H1 (cell line): ENCODE measurements around the gene FGF5. TPM values are rescaled to one million over a fixed set of nuclear protein-coding genes. Genes with fewer than 3 reads are reported as not detected.

ENCODE experiments used
- ATF2 ChIP-seq: IDR thresholded peaks from 2 replicates; pipeline ENCODE4 v1.6.1; 2012; ENCODE audit warnings: low read length, inconsistent platforms
- CBX8 ChIP-seq: fragments of 300-800, 300-1000 bp; sonication (generic); IDR thresholded peaks from 2 replicates; pipeline ENCODE4 v1.7.1; 2016; ENCODE audit warnings: low read depth, low read length, borderline replicate concordance
- CEBPB ChIP-seq: IDR thresholded peaks from 2 replicates; pipeline ENCODE4 v1.6.1; 2012; ENCODE audit warnings: low read depth, low read length
- CHD7 ChIP-seq: fragments of 300-600 bp; sonication (generic); IDR thresholded peaks from 2 replicates; pipeline ENCODE4 v1.7.1; 2012; ENCODE audit warnings: low read length, moderate library complexity, mild to moderate bottlenecking, inconsistent platforms; ENCODE audit not compliant: insufficient replicate concordance
- GABPA ChIP-seq: IDR thresholded peaks from 2 replicates; pipeline ENCODE4 v1.6.1; 2011; ENCODE audit warnings: mild to moderate bottlenecking, low read length, moderate library complexity, borderline replicate concordance; ENCODE audit not compliant: insufficient read depth
- RXRA ChIP-seq: IDR thresholded peaks from 2 replicates; pipeline ENCODE4 v1.6.1; 2011; ENCODE audit warnings: low read depth, mild to moderate bottlenecking, low read length, moderate library complexity; ENCODE audit not compliant: insufficient read depth
- SUZ12 ChIP-seq: fragments of 200-600 bp; sonication (generic); IDR thresholded peaks from 2 replicates; pipeline ENCODE4 v1.6.1; 2012; ENCODE audit warnings: mild to moderate bottlenecking, inconsistent platforms, low read length, moderate library complexity, mixed read lengths
- TCF12 ChIP-seq: IDR thresholded peaks from 2 replicates; pipeline ENCODE4 v1.6.1; 2011; ENCODE audit warnings: low read depth, mild to moderate bottlenecking, low read length
- ZNF274 ChIP-seq: IDR thresholded peaks from 2 replicates; pipeline ENCODE4 v1.7.0; 2012; ENCODE audit warnings: low read length, borderline replicate concordance; ENCODE audit errors: extremely low read depth
- polyA plus RNA-seq, 7 experiments: library from polyadenylated mRNA; depleted of rRNA in 3 of 7; stranded (reverse) in 5 of 7; unstranded in 2 of 7; fragments of >200 nt in 5 of 7; fragments of 200-250 nt in 2 of 7; gene quantifications; 1 replicate in 5 of 7; 2 replicates in 1 of 7; 4 replicates in 1 of 7; pipeline versions ENCODE4 v1.2.1 to v1.2.3, GENCODE V29; 2011 to 2013; ENCODE audit warnings: missing spikeins in 2 of 7, mixed read lengths in 2 of 7
- total RNA-seq: library from RNA; stranded (reverse); fragmentation: NEBNext Ultra II Directional; extraction: Animal tissue kit (Norgen Biotek cat#: 25700); gene quantifications from 2 replicates; pipeline ENCODE4 v1.2.1, GENCODE V29; 2021

Gene FGF5
- total and polyA plus RNA-seq, 2 of the 8 experiments (the other 6 are each of a cell fraction or from before 2014, with no cell fraction given), result not detected

- no peak for TF ChIP-seq CHD7
- TF ChIP-seq TCF12, result no peak
- no peak for TF ChIP-seq CEBPB
- no peak for TF ChIP-seq SUZ12
- no peak for TF ChIP-seq CBX8
- no peak for TF ChIP-seq RXRA
- TF ChIP-seq GABPA, result no peak
- no peak for TF ChIP-seq ZNF274
- TF ChIP-seq ATF2, result no peak
Measured at GRCh38 chr4:80257851-80258250, 8.6 kb upstream of the FGF5 start (continued).
